ENCODE data around the gene SH2D3A. TPM values are rescaled to one million over a fixed set of nuclear protein-coding genes. Genes with fewer than 3 reads are reported as not detected.

SH2D3A gene
- total and polyA plus RNA-seq, 2 donors (not counting 1 experiment from before 2014, with no cell fraction given): 36.1 to 54.1 TPM

DNA sequence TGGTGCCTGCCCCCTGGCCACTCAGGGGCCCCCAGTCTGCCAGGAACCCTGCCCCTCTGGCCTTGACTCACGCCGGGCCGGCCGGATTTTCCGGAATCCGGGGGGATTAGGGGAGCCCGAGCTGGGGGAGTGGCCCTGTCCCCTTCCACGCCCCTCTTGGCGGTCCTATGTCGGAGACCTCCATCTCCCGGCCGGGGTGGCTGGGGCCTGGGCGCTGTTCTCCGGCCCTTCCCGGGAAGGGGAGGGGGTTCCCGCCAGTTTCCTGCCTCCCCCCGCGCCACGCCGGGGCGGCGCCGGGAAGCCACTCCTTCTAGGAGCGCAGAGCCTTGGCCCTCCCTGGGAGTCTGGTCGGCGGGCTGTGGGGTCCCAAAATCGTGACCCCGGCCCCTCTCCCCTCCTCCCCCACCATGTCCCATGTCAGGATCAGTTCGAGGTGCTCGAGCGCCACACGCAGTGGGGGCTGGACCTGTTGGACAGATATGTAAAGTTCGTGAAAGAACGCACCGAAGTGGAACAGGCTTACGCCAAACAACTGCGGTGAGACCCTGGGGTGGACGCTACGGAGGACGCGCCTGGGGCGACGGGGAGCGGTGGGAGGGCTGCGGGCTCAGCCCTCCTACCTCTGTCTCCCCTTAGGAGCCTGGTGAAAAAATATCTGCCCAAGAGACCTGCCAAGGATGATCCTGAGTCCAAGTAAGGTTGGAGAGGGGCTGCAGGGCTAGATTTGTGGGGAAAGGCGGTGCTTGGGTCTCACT is 26.5 kb downstream of the SH2D3A start:
- no peaks in the 10 kb centered on the region for H3K9me3 Mint-ChIP-seq (ENCODE audit: insufficient read depth)
- no peaks in the 10 kb centered on the region for H4K20me1 ChIP-seq (ENCODE audit: control insufficient read depth, insufficient read depth, low read length, poor library complexity, severe bottlenecking)
- WGBS (ENCODE audit: insufficient coverage): 0% methylated on average over 36 of the region's 46 CpGs
- intact Hi-C loops (cut with micrococcal nuclease): no loop called here
- H3K4me3 ChIP-seq (ENCODE audit: control extremely low read depth in 1 of 5, extremely low read depth in 1 of 5, insufficient read depth in 1 of 5, low read depth in 2 of 5, low read length in 4 of 5): peak overlapping the region in 4 of 5 experiments; percentile 55 to 74 (median 63)
- peak overlapping the region; percentile 91 for H3K4me3 Mint-ChIP-seq
- peaks cover 37 to 50% of the 10 kb centered on the region in 2 donors for H3K4me1 ChIP-seq (ENCODE audit: control insufficient read depth in 2 of 2, insufficient read depth in 2 of 2, low read length in 2 of 2)
- no peaks in the 10 kb centered on the region for H3K27me3 Mint-ChIP-seq
- H3K27ac Mint-ChIP-seq: peak overlapping the region; percentile 91
- TF ChIP-seq, protein P1, sequence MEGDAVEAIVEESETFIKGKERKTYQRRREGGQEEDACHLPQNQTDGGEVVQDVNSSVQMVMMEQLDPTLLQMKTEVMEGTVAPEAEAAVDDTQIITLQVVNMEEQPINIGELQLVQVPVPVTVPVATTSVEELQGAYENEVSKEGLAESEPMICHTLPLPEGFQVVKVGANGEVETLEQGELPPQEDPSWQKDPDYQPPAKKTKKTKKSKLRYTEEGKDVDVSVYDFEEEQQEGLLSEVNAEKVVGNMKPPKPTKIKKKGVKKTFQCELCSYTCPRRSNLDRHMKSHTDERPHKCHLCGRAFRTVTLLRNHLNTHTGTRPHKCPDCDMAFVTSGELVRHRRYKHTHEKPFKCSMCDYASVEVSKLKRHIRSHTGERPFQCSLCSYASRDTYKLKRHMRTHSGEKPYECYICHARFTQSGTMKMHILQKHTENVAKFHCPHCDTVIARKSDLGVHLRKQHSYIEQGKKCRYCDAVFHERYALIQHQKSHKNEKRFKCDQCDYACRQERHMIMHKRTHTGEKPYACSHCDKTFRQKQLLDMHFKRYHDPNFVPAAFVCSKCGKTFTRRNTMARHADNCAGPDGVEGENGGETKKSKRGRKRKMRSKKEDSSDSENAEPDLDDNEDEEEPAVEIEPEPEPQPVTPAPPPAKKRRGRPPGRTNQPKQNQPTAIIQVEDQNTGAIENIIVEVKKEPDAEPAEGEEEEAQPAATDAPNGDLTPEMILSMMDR (IDR thresholded peaks at IDR 0.05): no peak
- TF ChIP-seq EZH2 (IDR thresholded peaks at IDR 0.05; ENCODE audit: borderline replicate concordance, insufficient read depth, low read depth, low read length, poor library complexity, severe bottlenecking): no peak
- H3K27me3 ChIP-seq (replicated peaks in 1 of 4; ENCODE audit: control extremely low read depth in 1 of 4, control insufficient read depth in 3 of 4, insufficient read depth in 4 of 4, low read length in 3 of 4): no peaks in the 10 kb centered on the region
- ChIA-PET POLR2A (interaction anchor here (1.1 to 4.5 kb wide), 2 partner anchors 31 to 62 kb away, joined by 3 to 17 read pairs; partner anchors contain the start of gene VAV1), CTCF (interaction anchor here (1.0 to 5.3 kb wide), 4 partner anchors 28 to 123 kb away, joined by 3 to 41 read pairs (median 4); partner anchors contain the start of gene VAV1)
- H3K79me2 ChIP-seq (ENCODE audit: control insufficient read depth, insufficient read depth, low read length): peaks cover 8% of the 10 kb centered on the region
- peak overlapping the region; percentile 89 for H3K4me2 ChIP-seq (replicated peaks; ENCODE audit: low read depth, low read length, poor library complexity, severe bottlenecking)
- H3K27ac ChIP-seq (ENCODE audit: low read length in 2 of 2): peak overlapping the region; percentile 64
- peaks cover 0 to 7% of the 10 kb centered on the region in 2 experiments for H3K36me3 ChIP-seq (replicated peaks in 1 of 2; ENCODE audit: control extremely low read depth in 1 of 2, control insufficient read depth in 1 of 2, extremely low read depth in 1 of 2, insufficient read depth in 2 of 2, low read length in 1 of 2)
- peaks cover 37% of the 10 kb centered on the region for H3K4me1 Mint-ChIP-seq
- ATAC-seq (ENCODE audit: low read depth) (no peak), DNase-seq (peak; percentile 82)
- H3K9ac ChIP-seq (ENCODE audit: low read length): peak overlapping the region; percentile 61
- H2AFZ ChIP-seq (ENCODE audit: insufficient read depth, low read depth, low read length, poor library complexity, severe bottlenecking): peak overlapping the region; percentile 31
- H3K9me3 ChIP-seq (ENCODE audit: control extremely low read depth in 1 of 3, control insufficient read depth in 2 of 3, insufficient read depth in 1 of 3, low read length in 2 of 3): no peaks in the 10 kb centered on the region

Measured in B cell (primary cell).